ENCODE data around the gene CDC14B.
"Not testable (repeated sequence)": the region's sequence is repeated elsewhere in the genome, so short reads cannot be mapped to it uniquely, and the experiment has no call there.

Gene CDC14B

DNA sequence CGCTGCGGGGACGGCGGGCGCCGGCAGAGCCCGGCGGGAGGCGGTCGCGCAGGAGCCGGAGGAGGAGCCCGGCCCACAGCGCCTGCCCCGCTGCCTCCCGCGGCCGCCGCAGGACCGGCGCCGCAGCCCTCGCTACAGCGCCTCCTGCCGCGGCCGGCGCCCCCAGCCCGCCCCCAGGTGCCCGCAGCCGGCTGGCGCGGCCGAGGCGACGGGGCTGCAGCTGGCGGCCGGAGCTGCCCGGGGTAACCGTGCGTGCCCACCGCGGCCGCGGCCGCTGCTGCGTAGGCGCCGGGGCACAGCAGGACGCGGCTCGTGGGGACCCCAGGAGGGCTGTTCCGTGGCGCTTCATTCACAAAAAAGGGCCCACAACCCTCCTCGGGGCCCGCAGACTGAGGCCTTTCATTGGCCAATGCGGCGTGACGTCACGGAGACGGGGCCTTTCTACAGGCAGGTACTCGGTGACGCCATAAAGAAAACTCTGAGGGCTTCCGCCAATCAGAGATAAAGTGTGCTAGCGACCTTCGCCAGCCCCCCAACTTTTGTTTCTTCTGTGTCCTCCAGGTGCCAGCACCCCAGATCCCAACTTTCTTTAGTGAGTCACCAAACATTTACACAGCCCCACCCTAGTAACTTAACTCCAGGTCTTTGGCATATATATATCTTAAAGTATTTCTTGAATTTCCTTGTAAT lies at the start of gene CDC14B:
Gene CDC14B, minus strand, starts transcription at position 353 of the 690 bp plus-strand sequence. CDS start 465 bp downstream, outside the sequence.
- peak; percentile 87 for DNase-seq

- DNase-seq: no peak
Observed at GRCh38 chr9:96668868-96669534, 49.4 kb upstream of the CDC14B start.

DNA sequence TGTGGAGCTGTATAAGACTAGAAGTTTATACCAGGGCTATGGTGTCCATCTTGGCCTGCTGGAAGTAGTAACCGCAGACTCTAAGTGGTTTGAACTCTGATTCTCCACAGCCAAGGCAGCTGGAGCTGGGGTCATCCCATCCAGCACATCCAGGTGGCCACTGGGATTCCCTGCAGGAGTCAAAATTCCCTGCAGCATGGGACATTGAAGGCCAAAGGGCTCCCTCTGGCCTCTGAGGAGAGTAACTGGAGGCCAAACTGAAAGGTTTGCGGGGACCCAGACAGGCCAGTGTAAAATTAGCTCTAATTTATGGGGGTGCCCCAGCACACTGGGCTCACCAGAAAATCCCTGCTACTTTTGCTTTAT lies 47.7 kb upstream of the CDC14B start:
- peak; percentile 35 for DNase-seq

GRCh38 chr9:96666653-96667362 lies 47.2 kb upstream of the CDC14B start:
- DNase-seq: peak; percentile 15

GRCh38 chr9:96665789-96666188 lies 46.1 kb upstream of the CDC14B start:
- no peak for DNase-seq

DNA sequence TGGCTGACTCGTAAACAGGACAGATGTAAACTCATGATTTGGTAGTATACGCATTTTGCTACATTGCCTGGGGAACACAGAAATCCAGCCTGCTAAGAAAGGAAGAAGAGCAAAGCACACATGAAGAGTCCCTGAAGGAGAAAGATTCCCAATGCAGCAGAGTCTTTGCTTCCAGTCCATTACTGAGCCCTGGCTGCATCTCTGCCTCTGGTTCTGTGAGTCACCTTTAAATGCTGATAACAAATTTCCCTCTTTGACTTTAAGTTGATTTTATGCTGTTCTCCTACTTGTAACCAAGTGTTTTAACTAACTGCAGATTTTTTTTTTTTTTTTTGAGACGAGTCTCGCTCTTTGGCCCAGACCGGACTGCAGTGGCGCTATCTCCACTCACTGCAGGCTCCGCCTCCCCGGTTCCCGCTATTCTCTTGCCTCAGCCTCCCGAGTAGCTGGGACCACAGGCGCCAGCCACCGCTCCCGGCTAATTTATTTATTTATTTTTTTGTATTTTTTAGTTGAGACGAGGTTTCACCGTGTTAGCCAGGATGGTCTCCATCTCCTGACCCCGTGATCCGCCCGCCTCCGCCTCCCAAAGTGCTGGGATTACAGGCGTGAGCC lies 44.0 kb upstream of the CDC14B start:
- DNase-seq: peak; percentile 9

- DNase-seq: no peak
Observed at GRCh38 chr9:96661711-96662110, 42.1 kb upstream of the CDC14B start.

DNA sequence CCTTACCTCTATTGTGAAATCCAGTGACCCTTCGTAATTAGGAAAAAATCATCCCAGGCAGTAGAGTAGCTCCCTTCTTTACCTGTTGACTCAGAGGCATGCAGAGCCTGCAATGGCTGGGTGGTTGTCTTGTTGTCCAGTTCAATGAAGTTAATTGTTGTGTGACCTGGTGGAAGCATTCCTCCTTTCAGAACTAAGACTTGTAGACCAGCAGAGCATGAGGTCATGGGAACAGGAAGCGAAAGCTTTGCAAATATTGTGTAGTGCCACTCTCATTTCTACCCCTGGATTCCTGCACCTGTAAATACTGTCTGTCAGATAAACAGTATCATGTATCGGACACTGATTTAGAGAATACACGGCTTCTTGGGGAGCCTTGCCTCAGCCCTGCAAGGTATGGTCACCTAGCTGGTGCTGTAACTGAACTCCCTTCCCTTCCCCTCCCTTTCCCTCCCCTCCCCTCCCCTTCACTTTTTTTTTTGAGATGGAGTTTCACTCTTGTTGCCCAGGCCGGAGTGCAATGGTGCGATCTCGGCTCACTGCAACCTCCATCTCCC lies 41.1 kb upstream of the CDC14B start:
- no peak for DNase-seq

GRCh38 chr9:96655198-96655851 lies 35.7 kb upstream of the CDC14B start, which contains the start of gene PRXL2C:
Gene PRXL2C (minus strand): TSS chr9:96655317. CDS start chr9:96655281, 36 bp downstream.
- DNase-seq: peak; percentile 89

- peak; percentile 82 for DNase-seq
Observed at GRCh38 chr9:96654450-96655197, 35.0 kb upstream of the CDC14B start.

- no peak for DNase-seq
Observed at GRCh38 chr9:96651626-96652025, 32.0 kb upstream of the CDC14B start.

GRCh38 chr9:96649620-96650324 lies 30.1 kb upstream of the CDC14B start:
- no peak for DNase-seq

GRCh38 chr9:96646081-96646991 lies 26.7 kb upstream of the CDC14B start:
- no peak for DNase-seq

DNA sequence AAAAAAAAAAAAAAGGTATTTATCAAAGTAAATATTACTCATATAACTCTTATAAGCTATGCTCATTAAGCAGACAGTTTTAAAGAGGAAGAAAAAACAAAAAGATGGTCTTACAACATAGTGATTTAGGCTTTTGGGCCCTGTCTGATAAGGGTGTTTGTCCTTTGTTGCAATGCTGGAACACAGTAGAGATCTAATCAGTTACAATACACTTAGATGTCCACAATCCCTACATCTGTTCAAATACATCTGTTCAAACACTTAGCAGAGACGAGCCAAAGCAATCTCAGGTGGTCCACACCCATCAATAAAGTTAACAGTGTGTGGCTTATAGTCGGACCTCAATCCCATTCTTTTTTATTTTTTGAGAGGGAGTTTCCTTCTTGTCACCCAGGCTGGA lies 24.5 kb upstream of the CDC14B start:
- no peak for DNase-seq

- no peak for DNase-seq
Observed at GRCh38 chr9:96641514-96641913, 21.9 kb upstream of the CDC14B start.

DNA sequence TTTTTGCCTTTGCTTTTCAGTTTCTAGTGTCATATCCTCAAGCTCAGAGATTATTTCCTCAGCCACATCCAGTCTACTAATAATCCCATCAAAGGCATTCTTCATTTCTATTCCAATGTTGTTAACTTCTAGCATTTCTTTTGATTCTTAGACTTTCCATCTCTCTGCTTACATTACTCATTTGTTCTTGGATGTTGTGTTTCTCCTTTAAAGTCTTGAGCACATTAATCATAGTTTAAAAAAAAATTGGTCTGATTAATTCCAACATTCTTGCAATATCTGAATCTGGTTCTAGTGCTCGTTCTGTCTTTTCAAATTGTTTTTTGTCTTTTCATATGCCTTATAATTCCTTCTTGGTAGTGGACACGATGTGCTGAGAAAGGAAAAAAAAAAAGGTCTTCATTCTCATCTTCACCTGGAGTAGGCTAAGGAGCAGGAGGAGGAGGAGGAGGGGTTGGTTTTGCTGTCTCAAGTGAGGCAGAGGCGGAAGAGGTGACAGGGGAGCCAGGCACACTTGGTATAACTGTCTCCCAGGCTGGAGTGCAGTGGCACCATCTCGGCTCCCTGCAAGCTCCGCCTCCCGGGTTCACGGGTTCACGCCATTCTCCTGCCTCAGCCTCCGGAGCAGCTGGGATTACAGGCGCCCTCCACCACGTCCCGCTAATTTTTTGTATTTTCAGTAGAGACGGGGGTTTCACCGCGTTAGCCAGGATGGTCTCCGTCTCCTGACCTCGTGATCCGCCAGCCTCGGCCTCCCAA lies 19.1 kb upstream of the CDC14B start:
- no peak for DNase-seq

GRCh38 chr9:96636368-96636767 lies 16.7 kb upstream of the CDC14B start:
- no peak for DNase-seq

DNA sequence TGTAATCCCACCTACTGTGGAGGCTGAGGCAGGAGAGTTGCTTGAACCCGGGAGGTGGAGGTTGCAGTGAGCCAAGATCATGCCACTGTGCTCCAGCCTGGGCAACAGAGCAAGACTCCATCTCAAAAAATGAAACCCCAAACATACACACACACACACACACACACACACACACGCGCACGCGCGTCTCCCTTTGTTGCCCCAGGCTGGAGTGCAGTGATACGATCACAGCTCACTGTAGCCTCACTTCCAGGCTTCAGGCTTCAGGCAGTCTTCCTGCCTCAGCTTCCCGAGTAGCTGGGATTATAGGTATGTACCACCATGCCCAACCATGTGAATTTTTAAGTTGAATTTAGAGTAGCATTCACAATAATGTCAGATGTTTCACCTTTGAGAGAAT lies 13.9 kb upstream of the CDC14B start:
- not testable (repeated sequence) for DNase-seq

- DNase-seq: no peak
Observed at GRCh38 chr9:96626912-96627311, 7.3 kb upstream of the CDC14B start.

Measured in activated CD8-positive, alpha-beta memory T cell treated with anti-CD3 and anti-CD28 coated beads for 24 hours (primary cell).